Hematopoietic multipotent progenitor cell treated with erythropoietin and hydrocortisone succinate and interleukin-3 and kit ligand, for 17 days (in vitro differentiated cells): ENCODE measurements around the gene GSDME.
A peak's percentile ranks its signal among the peaks of the same experiment; 100 is the strongest.

Source experiments
- DNase-seq: peaks from one replicate; pipeline ENCODE4 v3.0.0-alpha.2; 2015; ENCODE audit warnings: low spot score

GSDME gene

DNA sequence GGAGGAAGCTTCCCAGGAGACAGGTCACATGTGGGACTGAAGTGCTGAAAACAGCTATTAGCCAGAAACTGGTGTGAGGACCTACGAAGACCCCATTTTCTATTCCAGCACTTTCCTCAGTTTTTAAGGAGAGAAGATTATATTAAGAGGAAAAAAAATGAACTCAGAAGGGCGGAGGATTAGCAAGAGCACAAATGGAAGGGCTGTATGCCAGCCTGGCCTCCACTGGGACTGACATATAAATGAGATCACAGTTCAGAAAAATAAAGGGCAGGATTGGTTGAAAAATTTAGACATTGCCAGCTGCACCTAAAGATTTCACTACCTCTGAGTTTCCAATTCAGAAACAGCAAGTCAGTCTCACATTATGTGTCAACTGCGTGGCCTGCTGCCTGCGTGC lies 53.0 kb downstream of the GSDME start:
- DNase-seq: no peak

DNA sequence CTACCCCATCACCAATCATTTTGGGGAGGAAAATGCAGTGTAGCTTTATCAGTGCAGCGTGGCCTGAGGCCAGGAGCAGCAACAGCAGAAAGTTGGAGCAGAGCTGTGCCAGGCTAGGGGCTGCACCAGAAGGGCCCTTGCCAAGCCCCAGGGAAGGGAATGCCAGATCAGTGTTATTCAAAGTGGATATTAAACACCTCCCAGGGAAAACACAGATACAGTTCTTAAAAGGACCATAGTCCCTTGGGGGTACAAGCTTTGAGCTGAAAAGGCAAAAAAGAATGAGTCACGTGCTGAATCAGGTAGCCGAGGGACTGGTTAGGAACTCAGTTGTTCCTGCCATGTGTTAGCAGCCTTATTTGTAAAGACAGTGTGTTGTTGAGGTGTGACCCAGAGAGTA lies 54.0 kb downstream of the GSDME start:
- DNase-seq: no peak

DNA sequence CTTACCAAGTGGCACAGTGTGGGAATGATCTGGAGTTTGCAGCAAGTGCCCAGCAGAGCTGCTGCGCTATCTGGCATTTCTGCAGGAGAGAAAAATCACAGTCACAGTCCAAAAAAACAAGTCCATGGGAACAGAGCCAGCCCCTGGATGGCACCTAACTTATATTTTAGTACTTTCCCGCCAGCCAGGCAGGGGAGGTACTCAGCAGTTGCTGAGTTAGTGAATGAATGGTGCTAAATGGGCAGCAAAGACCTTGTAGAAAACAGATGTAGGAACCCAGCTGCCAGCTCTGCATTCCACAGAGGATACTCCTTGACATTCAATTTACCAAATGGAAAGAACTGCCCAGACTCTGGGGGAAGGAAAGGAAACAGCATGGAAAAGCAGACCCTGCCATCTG lies 54.5 kb downstream of the GSDME start:
- DNase-seq: no peak

DNA sequence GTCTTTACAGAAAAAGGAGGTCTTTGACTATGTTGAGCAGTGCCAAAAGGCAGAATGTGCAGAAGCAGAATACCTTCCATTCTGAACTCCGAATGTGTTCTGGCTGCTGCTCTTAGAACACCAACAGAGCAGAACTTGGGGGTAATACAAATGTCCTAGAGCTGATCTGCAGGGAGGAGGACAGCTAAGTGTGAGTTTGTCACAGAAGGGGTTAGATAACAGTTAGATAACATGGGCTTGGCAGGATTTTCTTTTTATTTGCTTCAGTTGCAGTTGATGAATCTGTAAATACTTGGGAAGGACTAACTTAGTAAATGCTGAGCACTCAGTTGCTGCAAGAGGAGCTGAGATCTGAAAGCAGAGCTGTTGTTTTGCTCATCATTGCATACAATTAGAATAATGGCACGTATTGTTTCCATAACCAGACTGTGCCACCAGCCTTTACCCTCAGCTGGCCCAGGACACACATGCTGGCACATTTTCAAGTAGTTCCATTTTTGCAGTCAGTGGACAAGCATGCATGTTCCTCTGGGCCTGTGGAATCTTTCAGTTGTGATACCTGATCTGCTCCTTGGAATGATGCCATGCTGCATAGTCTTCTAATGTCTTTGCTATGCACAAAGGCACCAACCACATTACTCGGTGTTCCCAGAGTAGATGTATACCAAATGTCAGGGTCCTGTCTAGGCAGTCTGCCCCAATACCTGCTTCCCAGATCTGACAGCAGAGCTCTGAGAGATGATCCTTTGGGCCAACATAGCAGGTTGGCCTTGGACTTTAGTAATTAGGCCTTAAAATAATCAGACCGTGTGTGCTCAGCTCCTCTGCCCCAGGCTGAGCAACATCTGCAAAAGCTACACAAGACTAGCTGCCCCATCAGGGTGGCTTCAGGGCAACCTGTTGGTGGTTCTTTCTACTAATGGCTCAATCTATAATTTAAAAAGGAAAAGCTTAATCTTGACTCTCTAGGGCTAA lies 55.7 kb downstream of the GSDME start:
- DNase-seq: no peak

DNA sequence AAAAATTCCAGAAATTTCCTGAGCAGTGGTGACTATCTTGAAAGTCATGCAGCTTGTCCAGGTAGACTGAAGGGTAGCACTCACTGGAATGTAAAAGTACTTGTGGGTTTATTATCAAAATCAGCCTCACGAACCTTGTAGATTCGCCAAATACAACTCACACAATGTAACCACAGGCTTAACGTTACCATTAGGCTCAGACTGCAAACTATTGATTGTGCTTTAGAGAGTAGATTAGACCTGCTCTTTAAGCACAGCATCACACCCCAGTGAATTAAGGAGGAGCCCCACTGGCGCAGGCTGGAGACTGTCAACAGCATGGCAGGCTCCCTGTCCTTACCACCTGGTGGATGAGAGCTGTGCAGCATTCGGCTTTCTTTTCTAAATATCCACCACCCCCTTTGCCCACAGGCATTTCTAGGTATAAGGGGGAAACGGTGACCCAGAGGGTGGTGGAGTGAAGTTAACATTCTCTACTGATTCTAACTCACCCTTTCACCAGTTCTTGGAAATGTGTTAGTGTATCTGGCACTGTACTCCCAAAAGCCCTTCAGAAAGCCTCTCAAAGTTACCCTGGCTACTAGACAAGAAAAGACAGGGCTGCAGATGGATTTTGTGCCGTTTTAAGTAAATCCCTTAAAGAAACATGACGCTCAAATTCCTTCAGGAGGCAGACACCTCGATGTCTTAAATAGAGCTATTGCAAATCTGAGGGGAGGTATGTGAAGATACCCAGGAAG lies 56.6 kb downstream of the GSDME start:
- no peak for DNase-seq

DNA sequence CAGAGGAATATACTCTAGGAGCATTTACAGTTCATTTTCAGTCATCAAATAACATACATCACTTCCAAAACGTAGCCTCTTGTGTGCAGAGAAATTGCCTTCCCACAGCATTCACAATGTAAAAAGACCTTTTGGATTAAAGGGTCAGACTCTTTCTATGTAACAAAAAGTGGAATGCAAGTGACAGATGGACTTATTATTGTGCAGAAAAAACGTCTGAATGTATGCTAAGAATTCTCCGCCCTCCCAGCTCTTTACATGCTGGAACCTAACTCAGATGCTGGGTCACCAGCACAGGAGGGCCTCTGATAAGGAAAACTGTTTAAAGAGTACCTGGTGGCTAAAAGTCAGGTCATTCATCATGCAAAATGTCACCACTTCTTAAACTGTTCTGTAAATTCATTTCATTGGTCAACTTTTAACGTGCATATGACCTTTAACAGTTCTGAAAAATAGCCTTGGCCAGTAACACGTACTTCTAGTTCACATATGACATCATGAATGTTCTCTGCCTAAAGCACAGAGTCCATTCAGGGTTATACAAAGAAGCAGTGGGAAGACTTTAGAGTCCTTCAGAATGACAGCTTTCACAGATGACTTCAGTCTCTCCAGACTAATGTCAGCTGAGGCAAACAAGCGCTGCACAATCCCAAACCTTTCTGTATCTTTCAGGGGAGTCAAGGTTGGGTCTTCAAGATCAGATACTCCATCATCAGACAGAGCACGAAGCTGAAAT lies 58.6 kb downstream of the GSDME start:
- no peak for DNase-seq

DNA sequence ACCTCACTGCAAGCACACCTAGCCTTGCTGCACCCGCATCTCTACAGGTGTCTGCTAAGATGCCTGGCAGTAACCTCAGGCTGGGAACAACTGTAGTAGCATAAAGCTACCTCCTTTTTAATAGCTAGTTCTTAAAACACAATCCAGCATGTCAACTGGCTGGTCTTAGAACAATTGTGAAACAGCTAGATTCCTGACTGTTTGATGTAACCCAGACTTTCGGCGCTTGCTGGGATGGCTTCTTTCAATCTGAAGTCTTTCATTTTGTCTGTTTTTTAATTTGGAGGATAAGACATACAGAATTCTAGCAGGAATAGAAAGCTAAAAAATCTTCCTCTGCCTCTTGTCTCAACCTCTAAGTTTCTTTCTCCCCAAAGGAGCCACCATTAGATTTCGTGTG lies 59.8 kb downstream of the GSDME start:
- DNase-seq: no peak

DNA sequence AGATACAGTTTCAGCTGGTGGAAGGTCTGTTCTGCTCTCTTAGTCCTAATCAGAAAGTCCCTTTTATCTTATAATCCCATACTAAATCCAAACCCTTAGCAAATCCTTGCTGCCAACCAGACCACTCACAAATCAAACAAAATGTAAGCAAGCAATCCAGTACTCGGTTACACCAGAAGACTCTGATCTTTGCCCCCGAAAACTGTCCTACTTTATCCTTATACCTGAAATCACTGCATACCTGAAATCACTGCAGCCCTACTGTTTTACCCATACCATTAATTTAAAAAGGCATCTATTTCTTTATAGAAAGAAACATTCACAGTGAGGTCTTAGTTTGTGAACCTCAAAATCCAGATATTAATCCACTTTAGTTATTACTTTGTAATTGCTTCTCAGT lies 64.7 kb downstream of the GSDME start:
- no peak for DNase-seq

DNA sequence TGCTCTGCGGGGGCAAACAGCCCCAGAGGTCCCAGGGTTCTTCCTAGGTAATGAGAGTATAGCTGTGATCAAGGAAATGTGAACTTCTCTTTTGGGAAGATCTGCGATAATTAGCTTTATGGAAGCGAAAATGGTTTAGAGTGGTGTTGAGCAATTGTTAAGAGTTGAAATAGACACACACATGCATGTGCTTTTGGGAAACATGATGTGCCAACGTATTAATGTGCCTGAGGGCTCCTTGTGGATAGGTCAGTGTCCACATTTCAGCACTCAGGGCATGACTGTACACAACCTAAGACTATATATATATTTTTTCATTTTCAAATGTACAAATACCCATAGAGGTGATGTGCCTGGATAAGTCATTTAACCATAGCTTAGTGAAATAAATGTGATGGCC lies 67.0 kb downstream of the GSDME start:
- no peak for DNase-seq

DNA sequence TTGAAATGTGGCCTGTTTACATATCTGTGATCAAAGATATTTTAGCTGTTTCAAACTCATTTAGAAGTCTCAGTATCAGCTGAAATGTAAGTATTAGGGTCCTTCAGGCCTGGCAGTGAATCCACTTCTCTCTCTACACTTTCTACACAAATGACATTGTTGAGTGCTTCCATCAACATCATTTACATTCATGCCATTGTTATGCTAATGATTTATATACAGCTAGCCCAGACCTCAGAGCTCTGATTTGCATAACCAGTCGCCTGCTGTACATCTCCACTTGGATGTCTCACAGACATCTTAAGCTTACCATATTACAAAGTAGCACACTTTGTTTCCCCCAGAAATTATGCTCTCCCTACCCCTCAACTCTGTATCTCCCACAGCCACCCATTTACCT lies 71.6 kb downstream of the GSDME start:
- no peak for DNase-seq

DNA sequence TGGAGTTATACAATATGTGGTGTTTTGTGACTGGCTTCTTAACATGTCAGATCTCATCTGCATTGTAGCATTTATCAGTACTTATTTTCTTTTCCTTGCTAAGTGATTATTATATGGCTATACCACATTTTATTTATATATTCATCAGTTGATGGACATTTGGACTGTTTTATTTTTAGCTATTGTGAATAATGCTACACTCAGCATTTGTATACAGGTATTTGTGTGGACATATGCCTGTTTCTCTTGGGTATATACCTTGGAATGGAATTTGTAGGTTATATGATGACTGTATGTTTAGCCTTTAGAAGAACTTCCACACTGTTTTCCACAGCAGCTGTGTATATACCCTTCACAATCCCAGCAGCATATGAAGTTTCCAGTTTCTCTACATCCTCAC lies 86.5 kb downstream of the GSDME start:
- no peak for DNase-seq

DNA sequence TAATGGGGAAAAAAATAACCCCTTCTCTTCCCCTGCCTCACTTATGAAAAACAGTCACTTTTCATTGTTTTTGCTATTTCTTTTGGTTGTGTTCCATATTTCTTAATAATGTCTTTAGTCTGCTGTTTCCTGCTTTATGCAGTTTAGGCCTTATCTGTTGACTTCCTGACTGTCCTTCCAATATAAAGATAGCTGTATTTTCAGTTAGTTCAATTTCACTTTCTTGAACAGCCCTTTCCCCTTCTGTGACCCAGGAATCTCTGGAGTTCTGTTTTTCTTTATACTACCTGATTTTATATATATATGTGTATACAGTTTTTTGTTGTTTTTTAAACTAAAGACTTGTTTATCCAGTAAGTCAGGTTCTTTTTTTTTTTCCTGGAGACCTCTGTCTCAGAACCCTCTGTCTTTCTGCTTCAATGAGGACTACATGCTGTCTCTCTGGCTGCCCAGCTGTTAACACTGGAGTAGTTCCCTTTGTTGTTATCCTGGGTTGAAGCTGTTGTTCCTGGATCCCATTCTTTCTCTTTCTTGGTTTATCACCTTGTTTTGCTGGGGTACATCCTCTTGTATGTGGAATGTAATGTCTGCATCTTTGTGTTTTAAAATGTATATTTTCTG lies 87.2 kb downstream of the GSDME start:
- no peak for DNase-seq

DNA sequence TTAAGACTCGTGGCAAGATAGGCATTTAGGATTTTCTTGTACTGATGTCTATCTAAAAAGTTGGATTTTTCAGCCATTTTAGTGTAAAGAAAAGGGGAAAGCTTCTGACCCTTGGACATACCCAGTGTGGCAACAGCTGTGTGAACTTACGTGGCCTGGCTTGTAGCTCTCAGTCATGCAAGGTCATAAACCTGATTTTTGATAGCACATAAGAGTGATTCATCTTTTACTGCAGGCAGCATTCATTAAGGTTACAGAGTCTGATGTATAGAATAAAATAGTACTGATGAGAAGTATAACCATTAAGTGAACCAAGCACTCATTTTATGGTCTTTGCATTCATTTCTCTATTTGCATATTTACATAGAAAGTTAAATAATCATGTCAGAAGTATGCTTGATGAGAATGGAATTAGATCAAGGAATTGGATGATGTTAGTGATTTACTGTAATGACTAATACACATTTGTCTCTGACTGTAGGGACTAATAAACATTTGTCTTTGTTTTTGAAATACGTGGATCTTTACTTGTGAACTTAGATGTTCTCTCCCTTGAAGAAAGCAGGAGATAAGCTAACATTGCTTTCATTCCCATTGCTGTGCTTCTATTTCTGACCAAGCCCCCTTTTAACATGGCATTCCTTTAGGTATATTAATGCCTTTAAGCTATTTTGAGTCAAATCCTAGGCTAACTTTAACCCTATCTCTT lies 88.2 kb downstream of the GSDME start:
- DNase-seq: no peak

DNA sequence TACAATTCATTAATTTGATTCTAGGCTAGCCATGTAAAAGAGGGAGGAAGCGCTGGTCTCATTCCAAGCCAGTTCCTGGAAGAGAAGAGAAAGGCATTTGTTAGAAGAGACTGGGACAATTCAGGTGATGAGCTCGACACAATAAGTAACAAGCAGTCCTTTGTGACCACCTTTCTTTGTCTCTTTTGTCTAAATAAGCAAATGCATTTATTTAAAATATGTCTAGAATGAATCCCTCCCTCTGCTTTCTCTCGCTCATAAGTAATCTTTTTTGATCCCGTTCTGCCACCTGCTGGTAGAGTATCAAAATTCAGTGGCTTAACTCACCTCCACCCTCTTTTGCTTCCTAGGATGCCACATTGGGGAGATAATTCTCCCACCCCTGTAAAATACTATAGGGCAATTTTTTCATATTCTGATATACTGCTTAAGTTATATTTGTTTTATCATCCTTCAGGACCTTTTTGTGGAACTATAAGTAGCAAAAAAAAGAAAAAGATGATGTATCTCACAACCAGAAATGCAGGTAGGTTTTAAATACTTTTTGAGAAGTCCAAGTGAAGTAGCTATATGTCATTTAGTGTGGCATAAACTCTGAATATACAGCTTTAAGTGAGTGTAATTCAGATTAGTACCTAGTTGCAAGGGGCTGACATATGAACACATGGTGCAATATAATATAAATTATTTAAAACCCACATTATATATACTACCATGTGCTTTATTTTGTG lies 91.5 kb downstream of the GSDME start:
- DNase-seq: peak; percentile 66

DNA sequence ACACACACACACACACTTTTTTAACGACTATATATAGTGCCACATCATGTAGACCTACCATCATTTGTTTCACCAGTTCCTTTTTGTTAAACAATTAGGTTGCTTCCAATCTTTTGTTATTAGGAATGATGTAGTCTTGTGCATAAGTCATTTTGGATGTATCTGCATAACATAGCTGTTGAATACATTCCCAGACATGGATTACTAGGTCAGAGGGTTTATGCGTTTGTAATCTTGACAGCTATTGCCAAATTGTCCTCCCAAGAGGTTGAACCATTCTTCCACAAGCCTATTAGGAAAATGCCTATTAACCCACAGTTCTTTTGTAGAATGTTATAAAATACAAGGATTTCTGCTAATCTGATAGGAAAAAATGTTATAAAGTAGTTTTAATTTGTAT lies 96.7 kb downstream of the GSDME start:
- DNase-seq: no peak

DNA sequence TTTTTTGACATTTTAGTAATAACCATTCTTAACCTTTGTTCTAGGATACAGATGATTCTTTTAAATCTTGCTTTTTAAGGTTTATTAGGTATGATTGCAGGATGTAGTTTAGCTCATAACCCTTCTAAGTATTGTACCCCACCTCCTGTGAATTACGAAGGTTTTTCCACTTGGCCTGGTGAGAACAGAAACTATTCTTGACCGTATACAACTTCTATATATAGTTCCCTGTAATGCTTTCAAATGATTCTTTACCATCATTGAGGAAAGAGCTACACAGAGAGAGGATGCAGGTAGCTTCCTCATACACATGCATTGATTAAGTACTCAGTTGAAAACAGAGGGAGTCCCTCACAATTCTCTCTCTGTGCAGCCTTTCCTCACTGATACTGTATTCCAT lies 97.8 kb downstream of the GSDME start:
- no peak for DNase-seq

DNA sequence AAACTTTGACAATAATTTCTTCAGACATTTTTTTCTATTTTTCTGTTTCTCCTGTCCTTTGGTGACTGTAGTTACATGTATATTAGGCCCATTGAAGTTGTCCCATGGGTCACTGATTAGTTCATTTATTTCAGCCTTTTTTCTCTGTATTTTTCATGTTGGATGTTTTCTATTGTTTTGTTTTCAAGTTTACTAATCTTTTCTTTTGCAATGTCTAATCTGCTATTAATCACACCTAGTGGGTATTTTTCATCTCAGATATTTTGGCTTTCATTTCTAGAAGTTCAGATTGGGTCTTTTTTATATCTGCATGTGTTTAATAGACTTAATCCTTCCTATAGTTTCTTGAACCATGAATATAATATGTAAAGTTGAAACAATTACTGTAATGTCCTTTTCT lies 99.3 kb downstream of the GSDME start:
- no peak for DNase-seq

DNA sequence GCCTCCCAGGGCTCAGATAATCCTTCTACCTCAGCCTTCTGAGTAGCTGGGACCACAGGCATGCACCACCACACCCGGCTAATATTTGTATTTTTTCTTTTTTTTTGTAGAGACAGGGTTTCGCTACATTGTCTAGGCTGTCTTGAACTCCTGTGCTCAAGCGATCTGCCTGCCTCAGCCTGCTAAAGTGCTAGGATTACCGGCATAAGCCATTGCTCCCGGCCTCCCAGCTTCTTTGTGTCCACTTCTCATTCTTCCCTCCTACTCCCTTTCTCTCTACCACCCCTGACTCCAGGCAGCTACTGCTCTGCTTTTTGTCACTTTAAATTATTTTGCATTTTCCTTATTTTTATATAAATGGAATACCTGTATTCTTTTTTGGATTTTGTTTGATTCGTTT lies 100.7 kb downstream of the GSDME start:
- no peak for DNase-seq

DNA sequence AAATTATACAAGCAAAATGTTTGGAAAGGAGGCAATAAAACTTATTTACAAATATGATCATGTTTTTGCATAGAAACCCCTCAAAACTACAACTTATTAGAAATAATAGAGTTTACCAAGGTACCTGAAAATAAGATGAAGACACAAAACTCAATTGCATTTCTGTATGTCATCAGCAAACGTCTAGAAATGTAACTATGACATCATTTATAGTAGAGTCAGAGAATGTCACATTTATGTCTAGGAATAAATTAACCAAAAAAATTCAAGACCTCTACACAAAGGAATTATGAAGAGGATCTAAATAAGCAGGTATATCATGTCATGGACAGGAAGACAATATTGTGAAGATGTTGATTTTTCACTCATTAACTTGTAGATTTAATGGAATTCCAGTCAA lies 103.0 kb downstream of the GSDME start:
- DNase-seq: no peak

DNA sequence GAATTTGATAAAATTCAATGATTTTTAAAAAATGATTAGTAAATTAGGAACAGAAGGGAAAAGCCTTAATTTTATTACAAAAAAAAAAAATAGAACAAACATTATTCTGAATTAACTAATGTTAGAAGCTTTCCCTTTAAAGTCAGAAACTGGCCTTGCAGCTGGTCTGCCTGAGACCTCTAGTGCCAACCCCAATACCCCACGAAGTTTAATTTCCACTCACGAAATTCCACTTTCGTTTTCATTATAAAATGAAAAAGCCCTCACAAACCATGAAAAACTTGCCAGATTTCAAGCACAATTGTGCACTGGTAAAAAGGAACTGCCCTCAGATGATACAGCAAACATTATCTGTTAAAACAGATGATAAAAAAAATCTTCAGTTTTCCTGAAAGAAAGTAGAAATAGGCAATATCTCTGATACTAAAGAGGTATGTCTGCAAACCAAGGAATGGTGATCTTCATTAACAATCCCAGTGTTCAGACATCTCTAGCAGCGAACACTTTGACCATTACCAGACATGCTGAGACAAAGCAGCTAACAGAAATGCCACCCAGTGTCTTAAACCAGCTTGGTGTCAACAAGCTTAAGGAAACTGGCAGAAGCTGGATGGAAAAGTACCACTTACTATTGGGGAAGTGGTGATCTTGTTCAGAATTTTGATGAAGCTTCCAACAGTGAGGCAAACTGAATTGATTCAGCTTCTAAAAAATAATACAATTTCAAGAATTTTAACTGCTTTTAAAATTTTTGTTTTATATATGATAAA lies 103.8 kb downstream of the GSDME start:
- no peak for DNase-seq
